Adipocyte (in vitro differentiated cells): Measurements from ENCODE around the gene NPAS4.
"Not testable (repeated sequence)": the region's sequence is repeated elsewhere in the genome, so short reads cannot be mapped to it uniquely, and the experiment has no call there.

Source experiments
- DNase-seq: peaks from one replicate; pipeline ENCODE4 v3.0.0-alpha.2; 2015; ENCODE audit warnings: low read depth
- H3K27me3 ChIP-seq: replicated peaks from 2 replicates; pipeline ENCODE4 v1.7.0; 2013; ENCODE audit warnings: mild to moderate bottlenecking, low read length, moderate library complexity; ENCODE audit not compliant: control insufficient read depth, insufficient read depth
- H3K36me3 ChIP-seq: 2 replicates; pipeline ENCODE4 v1.7.0; 2013; ENCODE audit warnings: low read length, mild to moderate bottlenecking, moderate library complexity; ENCODE audit not compliant: control insufficient read depth, insufficient read depth, severe bottlenecking
- H3K4me1 ChIP-seq: 2 replicates; pipeline ENCODE4 v1.7.0; 2013; ENCODE audit warnings: mild to moderate bottlenecking, low read length, moderate library complexity; ENCODE audit not compliant: control insufficient read depth, insufficient read depth
- H3K4me3 ChIP-seq: 2 replicates; pipeline ENCODE4 v1.7.0; 2013; ENCODE audit warnings: mild to moderate bottlenecking, low read length, moderate library complexity
- H3K9ac ChIP-seq: 2 replicates; pipeline ENCODE4 v1.7.0; 2013; ENCODE audit warnings: mild to moderate bottlenecking, low read length, moderate library complexity
- H3K9me3 ChIP-seq: 2 replicates; pipeline ENCODE4 v1.7.0; 2013; ENCODE audit warnings: mild to moderate bottlenecking, low read length, moderate library complexity; ENCODE audit not compliant: control insufficient read depth

Gene NPAS4

GRCh38 chr11:66420671-66421476, at the start of gene NPAS4:
Gene NPAS4, plus strand, starts transcription at chr11:66421035. Its CDS starts 145 bp downstream, at chr11:66421180.
- no peaks in the 10 kb centered on the region for H3K9me3 ChIP-seq
- no peaks in the 10 kb centered on the region for H3K36me3 ChIP-seq
- peaks cover 32% of the 10 kb centered on the region for H3K4me1 ChIP-seq
- H3K9ac ChIP-seq: no peak within 1 kb of the TSS
- H3K27me3 ChIP-seq: peaks cover 10% of the 10 kb centered on the region
- no peak for DNase-seq
- H3K4me3 ChIP-seq: no peak within 1 kb of the TSS

- H3K4me3 ChIP-seq: peak within 1 kb of the TSS; percentile 82
- H3K36me3 ChIP-seq: no peaks in the 10 kb centered on the region
- H3K27me3 ChIP-seq: peaks cover 1% of the 10 kb centered on the region
- H3K9ac ChIP-seq: peak within 1 kb of the TSS; percentile 78
- no peaks in the 10 kb centered on the region for H3K9me3 ChIP-seq
- DNase-seq: peak; percentile 65
- peaks cover 37% of the 10 kb centered on the region for H3K4me1 ChIP-seq
Measured at GRCh38 chr11:66371627-66372415, 49.0 kb upstream of the NPAS4 start, which contains the start of gene SLC29A2. Gene SLC29A2, minus strand, starts transcription at chr11:66371760. Its CDS starts 169 bp downstream, at chr11:66371591.

GRCh38 chr11:66373265-66373664, 47.6 kb upstream of the NPAS4 start:
- Histone ChIP-seq H3K4me1 (peaks cover 37% of the 10 kb centered on the region), H3K9me3 (no peaks in the 10 kb centered on the region), H3K27me3 (peaks cover 4% of the 10 kb centered on the region), H3K36me3 (no peaks in the 10 kb centered on the region), H3K9ac (peak overlapping the region; percentile 1), H3K4me3 (no peak overlapping the region)
- DNase-seq: no peak

DNA sequence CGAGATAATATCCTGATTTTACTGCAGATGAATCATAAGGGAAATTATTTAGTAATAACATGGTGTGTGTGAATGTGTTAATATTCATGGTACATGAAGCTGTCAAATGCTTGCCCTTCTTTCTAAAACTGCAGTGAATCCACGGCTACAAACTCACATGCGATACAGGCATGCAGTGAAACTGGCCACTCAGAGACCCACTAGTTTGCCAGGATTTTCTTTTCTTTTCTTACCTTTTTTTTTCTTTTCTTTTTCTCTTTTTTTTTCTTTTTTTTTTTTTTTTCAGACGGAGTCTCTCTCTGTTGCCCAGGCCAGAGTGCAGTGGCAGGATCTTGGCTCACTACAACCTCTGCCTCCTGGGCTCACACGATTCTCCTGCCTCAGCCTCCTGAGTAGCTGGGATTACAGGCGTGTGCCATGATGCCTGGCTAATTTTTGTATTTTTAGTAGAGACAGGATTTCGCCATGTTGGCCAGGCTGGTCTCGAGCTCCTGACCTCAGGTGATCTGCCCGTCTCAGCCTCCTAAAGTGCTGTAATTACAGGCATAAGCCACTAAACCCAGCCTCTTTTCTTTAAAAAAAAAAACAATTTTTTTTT, 47.0 kb upstream of the NPAS4 start:
- DNase-seq, H3K27me3 ChIP-seq, H3K9me3 ChIP-seq, H3K4me3 ChIP-seq, H3K36me3 ChIP-seq: not testable (repeated sequence)
- Histone ChIP-seq H3K9ac (peak overlapping the region; percentile 1), H3K4me1 (peaks cover 37% of the 10 kb centered on the region)

DNA sequence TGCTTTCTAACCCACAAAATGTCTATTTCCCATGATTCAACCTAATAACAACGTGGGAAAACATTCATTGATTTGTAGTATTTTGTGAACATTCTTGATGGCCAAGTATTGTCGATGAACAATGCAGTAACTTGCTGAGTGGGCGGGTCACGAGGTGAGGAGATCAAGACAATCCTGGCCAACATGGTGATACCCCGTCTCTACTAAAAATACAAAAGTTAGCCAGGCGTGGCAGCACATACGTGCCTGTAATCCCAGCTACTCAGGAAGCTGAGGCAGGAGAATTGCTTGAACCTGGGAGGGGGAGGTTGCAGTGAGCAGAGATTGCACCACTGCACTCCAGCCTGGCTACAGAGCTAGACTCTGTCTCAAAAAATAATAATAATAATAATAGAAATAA, 40.6 kb upstream of the NPAS4 start:
- H3K4me1 ChIP-seq, H3K9me3 ChIP-seq, H3K9ac ChIP-seq, H3K4me3 ChIP-seq, H3K36me3 ChIP-seq, DNase-seq, H3K27me3 ChIP-seq: not testable (repeated sequence)

GRCh38 chr11:66384316-66384715, 36.5 kb upstream of the NPAS4 start:
- H3K36me3 ChIP-seq, H3K4me1 ChIP-seq, H3K27me3 ChIP-seq, H3K4me3 ChIP-seq, H3K9me3 ChIP-seq, DNase-seq, H3K9ac ChIP-seq: not testable (repeated sequence)

DNA sequence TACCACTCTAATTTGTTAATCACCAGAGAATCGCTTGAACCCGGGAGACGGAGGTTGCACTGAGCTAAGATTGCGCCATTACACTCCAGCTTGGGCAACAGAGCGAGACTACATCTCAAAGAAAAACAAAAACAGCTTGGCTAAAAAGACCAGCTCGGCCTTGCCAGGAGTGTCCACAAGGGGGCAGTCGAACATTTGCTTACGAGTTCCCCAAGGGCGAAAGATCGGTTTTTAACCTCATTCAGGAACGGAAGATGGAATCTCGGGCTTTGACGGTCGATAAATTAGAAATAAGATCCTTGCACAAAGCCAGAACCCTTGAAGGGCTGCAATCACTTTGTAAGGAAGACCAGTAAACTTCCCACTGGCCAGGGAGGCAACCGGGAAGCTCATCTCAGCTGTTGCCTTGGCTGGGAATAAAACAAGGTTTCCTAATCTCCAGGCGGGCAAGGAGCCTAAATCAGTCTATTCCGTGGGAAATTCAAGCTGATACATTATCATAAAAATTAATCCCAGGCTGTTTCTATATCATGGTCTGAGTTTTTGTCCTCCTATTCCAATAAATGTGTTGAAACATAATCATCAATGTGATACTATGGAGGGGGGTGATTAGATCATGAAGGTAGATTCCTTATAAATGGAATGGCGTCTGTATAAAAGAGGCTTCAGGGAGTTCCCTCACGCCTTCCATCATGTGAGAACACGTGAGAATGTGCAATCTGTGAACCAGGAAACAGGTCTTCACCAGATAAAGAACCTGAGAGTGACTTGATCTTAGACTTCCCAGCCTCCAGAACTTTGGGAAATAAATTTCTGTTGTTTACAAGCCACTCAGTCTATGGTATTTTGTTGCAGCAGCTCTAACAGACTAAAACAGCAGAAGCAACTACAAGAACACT, 34.4 kb upstream of the NPAS4 start:
- Histone ChIP-seq H3K4me1 (peaks cover 7% of the 10 kb centered on the region), H3K9ac (peak overlapping the region; percentile 70), H3K9me3 (no peaks in the 10 kb centered on the region), H3K27me3 (peaks cover 10% of the 10 kb centered on the region), H3K36me3 (no peaks in the 10 kb centered on the region), H3K4me3 (peak overlapping the region; percentile 75)
- peak; percentile 96 for DNase-seq

DNA sequence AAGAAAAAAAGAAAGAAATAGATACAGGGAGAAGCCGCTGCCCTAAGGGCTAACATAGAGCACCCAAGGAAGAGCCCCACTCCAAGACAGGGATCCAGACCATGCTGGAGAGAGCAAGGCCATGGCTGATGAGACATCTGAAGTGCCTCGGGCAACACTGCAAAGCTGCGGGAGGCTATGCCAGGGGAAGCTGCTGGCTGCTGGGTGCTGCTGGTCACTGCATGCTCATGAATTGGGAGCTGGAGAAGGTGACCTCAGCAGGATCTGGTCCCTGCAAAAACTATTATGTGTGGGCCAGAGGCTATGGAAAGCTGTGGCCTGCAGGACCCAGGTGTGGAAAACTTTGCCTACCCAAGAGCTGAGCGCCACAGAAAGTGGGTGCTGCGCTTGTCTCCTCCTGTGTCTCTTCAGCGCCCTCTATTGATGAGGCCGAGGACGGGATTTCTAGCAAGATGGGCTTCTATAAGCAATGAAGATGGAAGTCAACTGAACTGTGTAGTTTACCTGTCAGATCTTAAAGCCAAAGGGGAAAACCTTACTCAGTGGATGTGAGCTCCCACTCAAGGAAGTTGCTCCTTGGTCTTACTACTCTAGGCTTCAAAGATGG, 32.0 kb upstream of the NPAS4 start:
- peak; percentile 83 for DNase-seq
- Histone ChIP-seq H3K4me3 (no peak overlapping the region), H3K9ac (no peak overlapping the region), H3K4me1 (peaks cover 7% of the 10 kb centered on the region), H3K27me3 (peaks cover 14% of the 10 kb centered on the region), H3K36me3 (no peaks in the 10 kb centered on the region), H3K9me3 (no peaks in the 10 kb centered on the region)

DNA sequence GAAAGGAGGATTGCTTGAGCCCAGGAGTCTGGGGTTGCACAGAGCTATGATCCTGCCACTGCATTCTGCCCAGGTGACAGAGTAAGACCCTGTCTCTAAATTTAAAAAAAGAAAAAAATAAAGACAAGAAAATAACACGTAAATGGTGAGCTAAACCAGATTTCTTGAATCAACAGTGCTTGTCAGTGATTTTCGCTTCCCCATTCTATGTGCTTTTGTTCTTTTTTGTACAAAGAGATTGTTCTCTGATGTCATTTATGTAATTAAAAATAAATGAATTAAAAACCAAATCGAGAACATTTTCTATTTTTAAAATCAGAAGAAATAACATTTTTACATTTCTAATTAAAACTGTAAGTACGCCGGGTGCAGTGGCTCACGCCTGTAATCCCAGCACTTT, 29.5 kb upstream of the NPAS4 start:
- Histone ChIP-seq H3K27me3 (peaks cover 17% of the 10 kb centered on the region), H3K9ac (no peak overlapping the region), H3K36me3 (no peaks in the 10 kb centered on the region), H3K9me3 (no peaks in the 10 kb centered on the region), H3K4me1 (peaks cover 5% of the 10 kb centered on the region), H3K4me3 (no peak overlapping the region)
- DNase-seq: no peak

- DNase-seq: no peak
Measured at GRCh38 chr11:66393954-66394353, 26.9 kb upstream of the NPAS4 start.

More at GRCh38 chr11:66393954-66394353, 26.9 kb upstream of the NPAS4 start:
- Histone ChIP-seq H3K9ac (no peak overlapping the region), H3K4me1 (no peaks in the 10 kb centered on the region), H3K36me3 (no peaks in the 10 kb centered on the region), H3K4me3 (no peak overlapping the region), H3K27me3 (peaks cover 21% of the 10 kb centered on the region), H3K9me3 (no peaks in the 10 kb centered on the region)
